ENCODE results near the gene KRTAP3-1.

Gene KRTAP3-1

DNA sequence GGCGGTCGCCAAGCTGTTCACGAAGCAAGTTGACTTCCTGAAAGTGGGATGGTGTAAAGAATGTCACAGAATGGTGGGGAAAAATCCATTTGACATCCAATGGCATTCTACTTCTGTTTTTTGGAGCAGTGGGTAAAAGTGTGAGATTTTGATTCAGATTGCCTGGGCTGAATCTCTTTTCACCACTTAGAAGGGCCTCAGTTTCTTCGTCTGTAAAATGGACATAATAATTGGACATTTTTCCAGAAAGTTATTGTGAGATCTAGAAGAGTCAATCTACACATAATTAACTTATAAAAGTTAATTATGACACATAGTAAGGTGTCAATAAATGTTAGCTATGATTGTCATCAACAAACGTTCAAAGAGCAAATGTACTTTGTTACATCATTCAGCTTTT lies 27.8 kb downstream of the KRTAP3-1 start:
- TF ChIP-seq Cebpa-rat (IDR thresholded peaks at IDR 0.05), result no peak
- H3K9me3 ChIP-seq (replicated peaks in 1 of 11), result no peaks in the 10 kb centered on the region
- H3K4me2 ChIP-seq, result no peak overlapping the region

DNA sequence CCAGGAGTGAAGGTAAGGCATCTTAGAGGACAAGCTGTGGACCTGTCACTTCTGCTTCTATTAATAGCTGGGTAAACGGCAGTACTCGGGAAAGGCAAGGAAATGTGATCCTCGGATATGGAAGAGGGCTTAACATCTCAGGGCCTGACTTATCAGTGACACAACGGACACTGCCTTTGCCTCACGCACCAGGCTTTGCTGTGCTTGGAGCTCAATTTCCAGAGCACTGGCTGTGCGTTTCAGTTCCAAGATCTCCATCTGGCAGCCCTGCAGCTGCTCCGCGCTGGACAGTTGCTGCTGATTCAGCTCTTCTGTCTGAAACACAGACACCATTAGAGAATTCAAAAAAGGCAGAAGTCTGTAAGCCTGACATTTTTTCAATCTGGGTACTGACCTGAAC lies 28.3 kb downstream of the KRTAP3-1 start:
- Histone ChIP-seq H3K4me3 (no peak overlapping the region), H3K9ac (no peak overlapping the region), H4K20me1 (no peaks in the 10 kb centered on the region), H3K36me3 (no peaks in the 10 kb centered on the region), H3K27ac (no peak overlapping the region), H3K9me3 (replicated peaks in 1 of 11) (no peaks in the 10 kb centered on the region), H3K27me3 (no peaks in the 10 kb centered on the region), H3K4me2 (no peak overlapping the region), H3K4me1 (no peaks in the 10 kb centered on the region)
- no peak for TF ChIP-seq Cebpa-rat (IDR thresholded peaks at IDR 0.05)

More for the DNA sequence above, 27.8 kb downstream of the KRTAP3-1 start:
- H3K4me1 ChIP-seq, result no peaks in the 10 kb centered on the region
- no peak overlapping the region for H3K27ac ChIP-seq
- H3K9ac ChIP-seq, result no peak overlapping the region
- H4K20me1 ChIP-seq, result no peaks in the 10 kb centered on the region
- H3K27me3 ChIP-seq, result no peaks in the 10 kb centered on the region
- H3K4me3 ChIP-seq, result no peak overlapping the region
- no peaks in the 10 kb centered on the region for H3K36me3 ChIP-seq

- Histone ChIP-seq H3K9ac (no peak overlapping the region), H3K4me3 (no peak overlapping the region), H3K27ac (no peak overlapping the region), H3K9me3 (replicated peaks in 1 of 11) (no peaks in the 10 kb centered on the region), H3K4me1 (no peaks in the 10 kb centered on the region), H3K4me2 (no peak overlapping the region), H3K36me3 (no peaks in the 10 kb centered on the region), H3K27me3 (no peaks in the 10 kb centered on the region), H4K20me1 (no peaks in the 10 kb centered on the region)
- no peak for TF ChIP-seq Cebpa-rat (IDR thresholded peaks at IDR 0.05)
These were observed 28.8 kb downstream of the KRTAP3-1 start for GRCh38 chr17:40980117-40980516.

- Histone ChIP-seq H3K9ac (no peak overlapping the region), H3K27ac (no peak overlapping the region), H4K20me1 (no peaks in the 10 kb centered on the region), H3K4me1 (no peaks in the 10 kb centered on the region), H3K4me3 (no peak overlapping the region), H3K27me3 (no peaks in the 10 kb centered on the region), H3K9me3 (replicated peaks in 1 of 11) (no peaks in the 10 kb centered on the region), H3K4me2 (no peak overlapping the region), H3K36me3 (no peaks in the 10 kb centered on the region)
- no peak for TF ChIP-seq Cebpa-rat (IDR thresholded peaks at IDR 0.05)
These were observed 30.3 kb downstream of the KRTAP3-1 start for GRCh38 chr17:40978575-40979151.

DNA sequence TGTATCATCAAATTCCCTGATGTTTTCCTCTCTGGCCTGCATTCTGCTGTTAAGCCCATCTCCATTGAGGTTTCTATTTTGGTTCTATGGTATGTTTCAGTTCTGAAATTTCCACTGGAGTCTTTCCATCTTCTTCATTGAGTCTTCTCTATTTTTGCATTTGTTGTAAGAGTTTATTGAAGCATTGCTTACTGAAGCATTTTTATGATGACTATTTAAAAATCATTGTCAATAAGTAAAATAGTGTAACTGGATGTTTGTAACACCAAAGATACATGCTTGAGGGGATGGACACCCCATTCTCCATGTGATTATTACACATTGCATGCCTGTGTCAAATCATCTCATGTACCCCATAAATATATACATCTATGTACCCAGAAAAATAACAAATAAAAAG lies 33.4 kb downstream of the KRTAP3-1 start:
- Histone ChIP-seq H3K9me3 (replicated peaks in 1 of 11) (no peaks in the 10 kb centered on the region), H4K20me1 (no peaks in the 10 kb centered on the region), H3K36me3 (no peaks in the 10 kb centered on the region), H3K4me2 (no peak overlapping the region), H3K27me3 (no peaks in the 10 kb centered on the region), H3K4me1 (no peaks in the 10 kb centered on the region), H3K9ac (no peak overlapping the region), H3K27ac (no peak overlapping the region), H3K4me3 (no peak overlapping the region)
- TF ChIP-seq Cebpa-rat (IDR thresholded peaks at IDR 0.05), result no peak

- no peak overlapping the region for H3K9ac ChIP-seq
- H3K4me1 ChIP-seq, result no peaks in the 10 kb centered on the region
- no peak overlapping the region for H3K27ac ChIP-seq
- no peaks in the 10 kb centered on the region for H3K36me3 ChIP-seq
- no peak overlapping the region for H3K4me3 ChIP-seq
- H3K4me2 ChIP-seq, result no peak overlapping the region
- H3K9me3 ChIP-seq (replicated peaks in 1 of 11), result no peaks in the 10 kb centered on the region
- no peaks in the 10 kb centered on the region for H3K27me3 ChIP-seq
- TF ChIP-seq Cebpa-rat (IDR thresholded peaks at IDR 0.05), result no peak
- H4K20me1 ChIP-seq, result no peaks in the 10 kb centered on the region
These were observed 34.6 kb downstream of the KRTAP3-1 start for GRCh38 chr17:40974366-40974765.

DNA sequence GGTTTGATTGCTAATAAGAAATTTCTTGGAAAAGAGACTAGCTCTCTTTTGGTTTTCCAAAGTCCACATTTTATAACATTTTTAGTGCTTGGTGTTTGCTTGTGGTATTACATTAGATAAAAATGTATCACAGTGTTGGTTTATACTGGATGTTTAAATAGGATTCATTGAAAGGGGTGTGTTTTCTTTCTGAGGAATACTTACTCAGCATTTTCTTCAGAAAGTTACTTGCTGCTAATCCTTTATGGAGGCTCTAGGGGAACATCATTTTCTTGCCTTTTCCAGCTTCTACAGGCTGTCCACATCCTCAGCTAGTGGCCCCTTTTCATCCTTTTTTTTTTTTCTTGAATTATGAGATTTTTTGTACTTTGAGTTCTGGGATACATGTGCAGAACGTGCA lies 41.3 kb downstream of the KRTAP3-1 start:
- Histone ChIP-seq H3K4me2 (no peak overlapping the region), H4K20me1 (no peaks in the 10 kb centered on the region), H3K27me3 (no peaks in the 10 kb centered on the region), H3K9me3 (replicated peaks in 1 of 11) (peaks cover 0 to 11% (median 0%) of the 10 kb centered on the region in 11 experiments; a peak in 8 of 22 replicates), H3K9ac (no peak overlapping the region), H3K4me1 (no peaks in the 10 kb centered on the region), H3K36me3 (no peaks in the 10 kb centered on the region), H3K4me3 (no peak overlapping the region), H3K27ac (no peak overlapping the region)
- no peak for TF ChIP-seq Cebpa-rat (IDR thresholded peaks at IDR 0.05)

DNA sequence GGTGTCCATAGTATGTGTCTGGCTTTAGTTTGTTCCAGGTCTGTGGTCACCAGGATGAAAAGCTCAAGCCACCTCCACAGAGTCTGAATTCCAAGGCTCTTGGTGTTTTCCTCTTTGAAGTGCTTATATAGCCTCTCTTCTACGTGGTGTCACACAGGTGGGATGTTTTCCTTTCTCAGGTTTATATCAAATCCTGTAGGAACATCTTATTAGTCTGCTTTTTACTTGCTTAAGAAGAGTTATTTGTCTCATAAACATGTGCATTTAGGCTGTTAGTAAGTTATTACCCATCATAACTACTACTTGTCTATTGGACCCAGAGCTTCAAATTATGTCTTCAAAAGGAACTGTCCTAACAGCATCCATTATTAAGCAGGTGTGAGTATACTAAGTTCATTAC lies 42.1 kb downstream of the KRTAP3-1 start, which contains the start of gene KRT39:
TSS of gene KRT39 (minus strand) at position 101 of the 400 bp plus-strand sequence. CDS start at position 9, 92 bp downstream.
- H3K4me2 ChIP-seq, result no peak within 1 kb of the TSS

GRCh38 chr17:40963838-40964237 lies 45.1 kb downstream of the KRTAP3-1 start:
- Histone ChIP-seq H3K4me2 (no peak overlapping the region), H3K4me3 (no peak overlapping the region)
- no peak for TF ChIP-seq Cebpa-rat (IDR thresholded peaks at IDR 0.05)

More for the DNA sequence above, 42.1 kb downstream of the KRTAP3-1 start, which contains the start of gene KRT39:
- Histone ChIP-seq H3K9ac (no peak within 1 kb of the TSS), H3K4me1 (no peaks in the 10 kb centered on the region), H3K27ac (no peak within 1 kb of the TSS), H3K36me3 (no peaks in the 10 kb centered on the region), H3K27me3 (no peaks in the 10 kb centered on the region), H3K9me3 (replicated peaks in 1 of 11) (peaks cover 0 to 11% (median 0%) of the 10 kb centered on the region in 11 experiments; a peak in 8 of 22 replicates), H4K20me1 (no peaks in the 10 kb centered on the region), H3K4me3 (no peak within 1 kb of the TSS)
- TF ChIP-seq Cebpa-rat (IDR thresholded peaks at IDR 0.05), result no peak

DNA sequence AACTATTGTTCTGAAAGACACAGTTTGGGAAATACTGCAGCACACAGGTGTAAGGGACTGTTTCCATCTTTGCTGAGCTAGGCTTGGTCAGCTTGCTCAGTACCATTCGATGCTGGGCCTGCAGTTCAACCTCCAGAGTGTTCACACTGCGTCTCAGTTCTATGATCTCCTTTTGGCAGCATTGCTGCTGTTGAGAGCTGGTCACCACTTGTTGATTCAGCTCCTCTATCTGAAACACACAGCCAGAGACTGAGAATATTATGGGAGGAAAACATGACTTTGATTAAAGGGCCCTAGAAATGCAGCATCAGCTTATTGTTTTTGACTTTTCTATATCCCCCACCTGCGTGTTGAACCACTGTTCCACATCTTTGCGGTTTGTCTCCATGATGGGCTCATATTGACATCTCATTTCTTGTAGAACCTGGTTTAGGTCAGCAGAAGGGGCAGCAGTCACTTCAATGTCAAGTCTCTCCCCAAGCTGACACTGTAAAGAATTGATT lies 46.8 kb downstream of the KRTAP3-1 start:
- Histone ChIP-seq H3K9me3 (replicated peaks in 1 of 11) (peaks cover 0 to 11% (median 0%) of the 10 kb centered on the region in 11 experiments; a peak in 8 of 22 replicates), H3K4me1 (peaks cover 0 to 4% (median 0%) of the 10 kb centered on the region in 10 experiments; a peak in 6 of 20 replicates), H4K20me1 (no peaks in the 10 kb centered on the region), H3K27ac (no peak overlapping the region), H3K27me3 (no peaks in the 10 kb centered on the region), H3K4me2 (no peak overlapping the region), H3K36me3 (no peaks in the 10 kb centered on the region), H3K4me3 (no peak overlapping the region), H3K9ac (no peak overlapping the region)
- TF ChIP-seq Cebpa-rat (IDR thresholded peaks at IDR 0.05), result no peak

More at GRCh38 chr17:40963838-40964237, 45.1 kb downstream of the KRTAP3-1 start:
- no peaks in the 10 kb centered on the region for H3K27me3 ChIP-seq
- no peak overlapping the region for H3K27ac ChIP-seq
- no peaks in the 10 kb centered on the region for H4K20me1 ChIP-seq
- H3K36me3 ChIP-seq, result no peaks in the 10 kb centered on the region
- no peaks in the 10 kb centered on the region for H3K4me1 ChIP-seq
- no peak overlapping the region for H3K9ac ChIP-seq
- H3K9me3 ChIP-seq (replicated peaks in 1 of 11), result peaks cover 0 to 11% (median 0%) of the 10 kb centered on the region in 11 experiments; a peak in 8 of 22 replicates

Data from BLaER1 treated with 17β-estradiol and CSF1 and Interleukin-3, amounts not matched to agents 10 nM and 100 nM (cell line).